ENCODE measurements around the gene SSH2.

Gene SSH2

GRCh38 chr17:29821897-29822296, 108.1 kb downstream of the SSH2 start (continued):
- TF ChIP-seq ZNF518A (tag by site-specific recombination; conservative IDR thresholded peaks at IDR 0.05; ENCODE audit: low read depth), result no peak

GRCh38 chr17:29820425-29820824, 109.6 kb downstream of the SSH2 start:
- TF ChIP-seq PATZ1 (tag by site-specific recombination; IDR thresholded peaks at IDR 0.05), result no peak
- TF ChIP-seq ZNF223 (tag by site-specific recombination; IDR thresholded peaks at IDR 0.05), result no peak
- TF ChIP-seq ZNF501 (tag by site-specific recombination; IDR thresholded peaks at IDR 0.05), result no peak
- TF ChIP-seq ZNF555 (tag by site-specific recombination; conservative IDR thresholded peaks at IDR 0.05), result no peak
- TF ChIP-seq ELK4 (IDR thresholded peaks at IDR 0.05; ENCODE audit: borderline replicate concordance, low read depth, low read length), result no peak
- TF ChIP-seq ZNF112 (tag by site-specific recombination; IDR thresholded peaks at IDR 0.05), result no peak
- no peak for TF ChIP-seq ZBTB6 (tag by site-specific recombination; IDR thresholded peaks at IDR 0.05)
- no peak for TF ChIP-seq SP3 (tag by site-specific recombination; IDR thresholded peaks at IDR 0.05)
- no peak for TF ChIP-seq ZNF341 (tag by site-specific recombination; IDR thresholded peaks at IDR 0.05; ENCODE audit: low read depth)
- no peaks in the 10 kb centered on the region for H3K4me1 ChIP-seq (ENCODE audit: control insufficient read depth, insufficient read depth, low read length)
- H3K9me3 ChIP-seq (ENCODE audit: control insufficient read depth, insufficient read depth, low read depth, low read length), result no peaks in the 10 kb centered on the region
- no peaks in the 10 kb centered on the region; a peak in 1 of 3 replicates for H3K36me3 ChIP-seq (ENCODE audit: control insufficient read depth in 2 of 2, insufficient read depth in 1 of 2, low read length in 2 of 2)
- no peak overlapping the region for H3K27ac ChIP-seq (ENCODE audit: extremely low read depth, low read depth, low read length)
- POLR2A ChIA-PET, result interaction anchor here (1.2 kb wide), 1 partner anchor 110 kb away, joined by 4 read pairs; the partner anchor contains the start of gene SSH2
- no peak overlapping the region for H3K4me3 ChIP-seq (ENCODE audit: low read depth, low read length)
- CTCF ChIA-PET, result interaction anchor here (1.2 to 4.9 kb wide), 3 partner anchors 12 to 273 kb away, joined by 3 to 33 read pairs (median 11); no protein-coding TSS in a partner anchor

- no peaks in the 10 kb centered on the region for H3K36me3 ChIP-seq (ENCODE audit: control insufficient read depth in 2 of 2, insufficient read depth in 1 of 2, low read length in 2 of 2)
- no peak overlapping the region for H3K4me3 ChIP-seq (ENCODE audit: low read depth, low read length)
- ChIA-PET CTCF (interaction anchor here (0.6 to 14.9 kb wide), 47 partner anchors 9 to 1023 kb away, joined by 3 to 361 read pairs (median 4); partner anchors contain the start of gene SSH2), POLR2A (interaction anchor here (0.7 to 2.4 kb wide), 4 partner anchors 27 to 286 kb away, joined by 3 to 16 read pairs (median 4); partner anchors contain the start of gene SSH2)
- TF ChIP-seq GLIS1 (tag by site-specific recombination; IDR thresholded peaks at IDR 0.05), result no peak
- TF ChIP-seq ZNF654 (tag by site-specific recombination; IDR thresholded peaks at IDR 0.05; ENCODE audit: low read depth), result peak; percentile 82
- no peak for TF ChIP-seq SP2 (tag by site-specific recombination; IDR thresholded peaks at IDR 0.05)
- TF ChIP-seq ZNF660 (tag by site-specific recombination; IDR thresholded peaks at IDR 0.05), result 0 out of 2 replicates have a peak, but pooled peaks have one; percentile 36
- TF ChIP-seq PRDM1 (tag by site-specific recombination; IDR thresholded peaks at IDR 0.05), result peak; percentile 22; the same call in 1 of the 2 replicates
- TF ChIP-seq CTCF (tag by site-specific recombination; IDR thresholded peaks at IDR 0.05), result peak; percentile 23; the same call in 1 of the 2 replicates
- peak; percentile 73 for TF ChIP-seq ZNF362 (tag by site-specific recombination; IDR thresholded peaks at IDR 0.05)
- no peaks in the 10 kb centered on the region for H3K4me1 ChIP-seq (ENCODE audit: control insufficient read depth, insufficient read depth, low read length)
- H3K27ac ChIP-seq (ENCODE audit: extremely low read depth, low read depth, low read length), result no peak overlapping the region
- H3K9me3 ChIP-seq (ENCODE audit: control insufficient read depth, insufficient read depth, low read depth, low read length), result no peaks in the 10 kb centered on the region
These were observed 122.3 kb downstream of the SSH2 start for GRCh38 chr17:29807520-29808361.

Data from HEK293 (cell line).